ENCODE measurements around the gene ZIK1.

ZIK1 gene

DNA sequence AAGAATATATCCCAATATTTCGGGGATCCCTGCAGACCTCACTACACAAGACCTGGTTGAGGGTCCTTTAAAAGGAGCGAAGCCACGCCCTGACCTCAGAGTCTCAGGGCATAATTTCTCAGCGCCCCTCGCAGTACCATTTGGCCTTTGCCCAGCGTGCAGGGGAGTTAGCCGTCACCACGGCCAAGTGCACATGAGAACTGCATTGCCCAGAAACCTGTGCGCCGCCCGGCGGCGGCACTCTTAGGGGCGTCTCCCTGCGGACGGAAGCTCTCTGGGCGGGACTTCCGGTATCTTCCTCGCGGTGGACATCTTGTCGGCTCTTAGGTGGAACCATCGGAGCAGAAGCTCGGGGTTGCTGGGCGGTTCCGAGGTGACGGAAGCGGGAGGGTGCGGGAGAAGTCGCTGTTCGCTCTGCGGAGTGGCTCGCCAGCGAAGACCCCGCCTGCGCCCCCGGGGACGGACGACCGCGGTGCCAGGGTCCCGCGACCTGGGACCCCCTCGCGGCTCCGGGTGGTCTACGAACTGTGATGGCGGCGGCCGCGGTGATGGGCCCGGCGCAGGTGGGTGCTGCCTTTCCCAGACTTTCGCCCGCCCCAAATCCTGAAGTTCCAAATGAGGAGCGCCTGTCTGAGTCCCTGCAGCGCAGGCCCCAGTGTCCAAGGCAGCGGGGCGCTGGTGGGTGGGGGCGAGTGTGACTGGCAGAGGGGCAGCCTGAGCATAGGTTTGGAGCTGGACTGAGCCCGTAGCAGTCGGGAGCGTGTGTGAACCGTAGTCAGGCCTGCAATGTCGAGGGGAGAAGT lies 30.2 kb downstream of the ZIK1 start, which contains the start of gene ZNF134:
Gene ZNF134 (plus strand): TSS at position 302 of the 803 bp plus-strand sequence. CDS start 5,227 bp downstream, outside the sequence.
- peak; percentile 89 to 91 for DNase-seq

DNA sequence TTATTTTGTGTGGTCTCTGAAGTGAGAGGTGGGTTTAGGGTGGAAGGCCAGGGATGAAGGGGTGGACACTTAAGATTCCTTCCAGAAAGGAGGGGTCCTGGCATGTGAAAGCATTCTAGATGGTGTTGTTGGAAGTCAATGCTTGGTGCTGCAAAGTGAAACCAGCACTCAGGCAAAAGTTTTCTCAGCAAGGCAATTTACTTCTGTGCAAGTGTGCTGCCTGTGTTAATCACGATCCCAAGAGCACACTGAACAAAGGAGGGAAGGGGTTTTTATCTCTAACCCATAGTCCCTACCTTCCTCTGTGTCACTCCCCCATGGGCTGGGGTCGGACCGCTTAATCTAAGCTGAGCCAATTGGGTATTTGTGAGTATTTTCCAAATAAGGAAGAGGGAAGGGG lies 31.4 kb downstream of the ZIK1 start:
- DNase-seq = no peak

DNA sequence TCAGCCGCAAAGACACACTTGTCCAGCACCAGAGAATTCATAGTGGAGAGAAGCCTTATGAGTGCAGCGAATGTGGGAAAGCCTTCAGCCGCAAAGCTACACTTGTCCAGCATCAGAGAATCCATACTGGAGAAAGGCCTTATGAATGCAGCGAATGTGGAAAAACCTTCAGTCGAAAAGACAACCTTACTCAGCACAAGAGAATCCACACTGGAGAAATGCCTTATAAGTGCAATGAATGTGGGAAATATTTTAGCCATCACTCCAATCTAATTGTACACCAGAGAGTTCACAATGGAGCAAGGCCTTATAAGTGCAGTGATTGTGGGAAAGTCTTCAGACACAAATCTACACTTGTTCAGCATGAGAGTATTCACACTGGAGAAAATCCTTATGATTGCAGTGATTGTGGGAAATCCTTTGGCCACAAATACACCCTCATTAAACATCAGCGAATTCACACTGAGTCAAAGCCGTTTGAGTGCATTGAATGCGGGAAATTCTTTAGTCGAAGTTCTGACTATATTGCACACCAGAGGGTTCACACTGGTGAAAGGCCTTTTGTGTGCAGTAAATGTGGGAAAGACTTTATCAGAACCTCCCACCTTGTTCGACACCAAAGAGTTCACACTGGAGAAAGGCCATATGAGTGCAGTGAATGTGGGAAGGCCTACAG lies 36.9 kb downstream of the ZIK1 start:
- no peak for DNase-seq

DNA sequence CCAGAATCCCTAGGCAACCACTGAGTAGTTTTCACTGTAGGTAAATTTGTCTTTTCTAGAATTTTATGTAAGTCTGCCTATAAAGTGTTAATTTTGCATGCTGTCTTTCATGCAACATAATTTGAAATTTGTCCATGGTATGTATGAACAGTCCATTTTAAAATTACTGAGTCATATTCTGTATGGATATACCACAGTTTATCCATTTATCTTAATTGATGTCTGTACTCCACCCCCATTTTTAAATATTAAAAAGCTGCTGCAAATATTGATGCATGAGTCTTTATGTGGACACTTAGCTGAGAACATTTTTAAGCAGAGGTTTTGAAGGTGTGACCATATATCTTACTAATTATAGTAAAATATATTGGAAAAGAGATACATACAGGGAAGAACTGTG lies 39.1 kb downstream of the ZIK1 start:
- DNase-seq = no peak

DNA sequence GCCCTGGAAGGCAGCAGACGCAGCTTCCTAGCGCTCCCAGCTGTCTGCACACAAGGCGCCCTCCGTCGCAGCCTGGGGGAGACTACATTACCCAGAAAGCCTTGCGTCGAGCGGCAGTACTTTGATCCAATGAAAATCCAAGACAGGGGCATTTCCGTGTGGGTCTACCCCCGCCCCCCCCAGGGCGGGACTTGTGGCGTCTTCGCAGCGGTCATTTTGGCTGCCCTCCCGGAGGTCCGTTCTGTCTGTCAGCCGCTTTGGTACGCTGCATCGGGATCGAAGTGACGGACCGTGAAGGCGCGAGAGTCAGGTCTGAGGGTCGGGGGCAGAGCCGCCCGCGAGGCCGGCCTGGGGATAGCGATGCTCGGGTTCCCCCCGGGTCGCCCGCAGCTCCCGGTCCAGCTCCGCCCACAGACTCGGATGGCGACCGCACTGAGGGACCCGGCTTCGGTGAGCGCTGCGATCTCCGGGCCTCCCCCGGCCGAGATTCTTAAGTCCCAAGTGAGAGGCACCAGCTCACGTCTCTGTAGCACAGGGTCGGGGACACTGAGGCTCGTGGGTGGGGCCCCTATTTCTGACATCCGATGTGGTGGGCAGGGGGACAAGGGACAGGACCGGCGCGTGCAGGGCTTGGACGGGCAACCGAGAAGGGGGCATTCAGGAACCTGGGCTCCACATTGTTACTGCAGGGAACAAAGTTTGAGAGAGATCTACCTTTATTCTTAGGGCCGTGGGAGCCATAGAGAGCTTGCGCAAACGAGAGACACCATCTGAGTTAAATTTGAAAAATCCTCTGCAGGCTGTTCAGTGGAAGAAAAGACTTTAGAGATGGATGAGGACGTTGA lies 49.3 kb downstream of the ZIK1 start, which contains the start of gene ZNF211:
Gene ZNF211 (plus strand): TSS at position 182 of the 845 bp plus-strand sequence. CDS start 179 bp downstream, at position 361.
- DNase-seq = peak; percentile 88 to 89

DNA sequence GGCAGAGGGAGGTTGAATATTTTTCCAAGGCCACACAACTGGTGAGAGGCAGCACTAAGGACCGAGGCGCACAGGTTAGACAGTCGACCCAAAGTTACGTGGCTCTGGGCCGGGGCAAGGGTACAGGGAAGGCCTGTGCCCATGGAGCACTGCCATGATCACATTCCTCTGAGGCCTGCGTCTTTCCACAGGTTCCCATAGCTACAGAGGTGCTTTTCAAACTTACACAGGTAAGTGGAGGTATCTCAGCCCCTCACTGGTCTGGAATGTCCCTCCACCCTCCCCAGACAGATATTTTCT lies 49.8 kb downstream of the ZIK1 start:
- DNase-seq = no peak

DNA sequence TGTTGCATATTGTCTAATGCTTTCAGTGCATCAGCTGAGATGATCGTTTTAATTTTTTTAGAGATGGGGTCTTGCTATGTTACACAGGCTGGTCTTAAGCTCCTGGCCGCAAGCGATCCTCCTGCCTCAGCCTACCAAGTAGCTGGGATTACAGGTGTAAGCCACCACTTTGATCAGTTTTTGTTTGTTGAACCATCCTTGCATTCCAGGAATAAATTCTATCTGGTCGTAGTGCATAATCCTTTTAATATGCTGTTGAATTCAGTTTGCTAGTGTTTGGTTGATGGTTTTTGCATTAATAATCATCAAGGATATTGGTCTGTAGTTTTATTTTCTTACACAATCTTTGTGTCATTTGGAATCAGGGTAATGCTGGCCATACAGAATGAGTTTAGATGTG lies 53.4 kb downstream of the ZIK1 start:
- DNase-seq = no peak

DNA sequence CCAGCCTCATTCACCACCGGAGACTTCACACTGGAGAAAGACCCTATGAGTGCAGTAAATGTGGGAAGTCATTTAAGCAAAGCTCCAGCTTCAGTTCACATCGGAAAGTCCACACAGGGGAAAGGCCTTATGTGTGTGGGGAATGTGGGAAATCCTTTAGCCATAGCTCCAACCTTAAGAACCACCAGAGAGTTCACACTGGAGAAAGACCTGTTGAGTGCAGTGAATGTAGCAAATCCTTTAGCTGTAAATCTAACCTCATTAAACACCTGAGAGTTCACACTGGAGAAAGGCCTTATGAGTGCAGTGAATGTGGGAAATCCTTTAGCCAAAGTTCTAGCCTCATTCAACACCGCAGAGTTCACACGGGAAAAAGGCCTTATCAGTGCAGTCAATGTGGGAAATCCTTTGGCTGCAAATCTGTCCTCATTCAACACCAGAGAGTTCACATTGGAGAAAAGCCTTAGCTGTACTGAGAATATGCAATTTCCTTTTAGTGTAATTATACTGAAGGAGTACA lies 57.8 kb downstream of the ZIK1 start:
- DNase-seq = no peak

DNA sequence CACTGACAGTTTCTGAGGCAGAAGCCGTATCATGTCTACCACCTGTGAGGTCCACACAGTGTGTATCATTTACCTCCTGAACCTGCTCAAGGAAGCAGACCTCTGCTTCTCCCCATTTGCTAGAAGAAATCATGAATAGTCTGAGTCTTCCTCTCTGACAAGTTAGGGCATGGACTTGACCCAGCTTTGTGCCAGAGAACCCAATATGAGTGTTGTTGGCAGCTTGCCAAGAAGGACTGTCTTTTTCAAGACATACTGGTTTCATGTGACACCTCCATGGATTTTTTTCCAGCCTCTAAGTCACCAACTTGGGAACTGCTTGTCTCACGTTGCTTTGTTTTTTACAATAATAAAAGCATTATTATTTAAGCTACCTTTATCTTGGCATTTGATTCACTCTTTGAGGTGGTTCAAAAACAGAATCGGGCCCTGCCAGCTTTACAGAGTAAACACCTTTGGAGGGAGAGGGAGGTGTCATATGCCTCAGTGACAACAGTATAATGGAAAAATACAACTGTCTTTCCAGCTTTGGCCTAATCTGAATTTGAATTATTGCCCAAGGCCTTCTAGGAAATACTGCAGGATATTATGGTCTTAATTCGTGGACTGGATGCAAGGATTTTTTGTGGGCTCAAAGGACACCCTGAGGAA lies 58.6 kb downstream of the ZIK1 start:
- no peak for DNase-seq
